Posterior vena cava (tissue), 2 donors: ENCODE results near the gene ARHGEF33. TPM values are rescaled to one million over a fixed set of nuclear protein-coding genes. Genes with fewer than 3 reads are reported as not detected.

Experiments
- DNase-seq: peaks from one replicate; pipeline ENCODE4 v3.0.0-alpha.2; 2020; ENCODE audit warnings: low spot score
- intact Hi-C, 2 donors: fragments of 100-400 bp; cut with DNase I; formaldehyde crosslinking; loops; one replicate each; pipeline versions ENCODE4 v1.14.1 to v1.14.2; 2022 to 2023
- long read RNA-seq, 2 donors: library from polyadenylated mRNA; unstranded; transcript quantifications; one replicate each; pipeline ENCODE4 v2.0.0, GENCODE V29; 2020 to 2021
- total RNA-seq, 2 donors: library from RNA; stranded (reverse); fragmentation: NEBNext Ultra II Directional; extraction: Animal tissue kit (Norgen Biotek cat#: 25700); gene quantifications; one replicate each; pipeline ENCODE4 v1.2.1, GENCODE V29; 2021
- donor health status: DM: yes; HTN: yes; CAD: no.
- donor health status: DM: yes; HTN: yes; CAD: no.

The ARHGEF33 gene
- 1 to 10 TPM in 1 of 2 donors, under 1 TPM in 1; 0.48 to 1.1 TPM for total RNA-seq
- long read RNA-seq, donor 1: 0 reads
- long read RNA-seq, donor 2: 0 reads

- intact Hi-C loops: no loop called here
Measured at GRCh38 chr2:38889575-38889974, at the start of gene ARHGEF33. TSS of gene ARHGEF33 (plus strand) at chr2:38889875. CDS start at chr2:38919448, 29,573 bp downstream.

GRCh38 chr2:38850045-38850444 is 39.6 kb upstream of the ARHGEF33 start:
- intact Hi-C loops: no loop called here
- no peak for DNase-seq

More at GRCh38 chr2:38889575-38889974, at the start of gene ARHGEF33:
- DNase-seq: no peak

GRCh38 chr2:38856165-38856564 is 33.5 kb upstream of the ARHGEF33 start:
- DNase-seq: no peak
- intact Hi-C loops: no loop called here

- no peak for DNase-seq
- intact Hi-C loops: no loop called here
Measured at GRCh38 chr2:38862476-38862875, 27.2 kb upstream of the ARHGEF33 start.

GRCh38 chr2:38863061-38863695 is 26.5 kb upstream of the ARHGEF33 start:
- no peak for DNase-seq
- intact Hi-C loops: no loop called here

- intact Hi-C loops: no loop called here
- no peak for DNase-seq
Measured at GRCh38 chr2:38866773-38867443, 22.8 kb upstream of the ARHGEF33 start.

GRCh38 chr2:38871432-38871831 is 18.2 kb upstream of the ARHGEF33 start:
- intact Hi-C loops: no loop called here
- DNase-seq: no peak

- intact Hi-C loops: no loop called here
- DNase-seq: no peak
Measured at GRCh38 chr2:38873763-38874162, 15.9 kb upstream of the ARHGEF33 start.

- no peak for DNase-seq
- intact Hi-C loops: no loop called here
Measured at GRCh38 chr2:38875227-38875575, 14.5 kb upstream of the ARHGEF33 start.

GRCh38 chr2:38875576-38876367 is 13.9 kb upstream of the ARHGEF33 start, which contains the start of the genes DHX57 and MORN2:
TSS of gene DHX57 (minus strand) at chr2:38875934. CDS start at chr2:38868405, 7,529 bp downstream.
TSS of gene MORN2 (plus strand) at chr2:38875976.
- peak; percentile 96 for DNase-seq
- intact Hi-C loops: no loop called here

- no peak for DNase-seq
- intact Hi-C loops: no loop called here
Measured at GRCh38 chr2:38876407-38876806, 13.3 kb upstream of the ARHGEF33 start.

GRCh38 chr2:38886063-38886462 is 3.6 kb upstream of the ARHGEF33 start:
- intact Hi-C loops: no loop called here
- no peak for DNase-seq

GRCh38 chr2:38887347-38887746 is 2.3 kb upstream of the ARHGEF33 start:
- intact Hi-C loops: no loop called here
- DNase-seq: no peak

GRCh38 chr2:38887902-38888554 is 1.6 kb upstream of the ARHGEF33 start:
- intact Hi-C loops: no loop called here

GRCh38 chr2:38889045-38889444 is 630 bp upstream of the ARHGEF33 start:
- no peak for DNase-seq
- intact Hi-C loops: no loop called here

More at GRCh38 chr2:38887902-38888554, 1.6 kb upstream of the ARHGEF33 start:
- no peak for DNase-seq

- intact Hi-C loops: no loop called here
- DNase-seq: no peak
Measured at GRCh38 chr2:38892819-38893218, 3.1 kb downstream of the ARHGEF33 start.

- DNase-seq: no peak
- intact Hi-C loops: no loop called here
Measured at GRCh38 chr2:38898256-38898655, 8.6 kb downstream of the ARHGEF33 start.

- intact Hi-C loops: no loop called here
Measured at GRCh38 chr2:38900726-38901125, 11.1 kb downstream of the ARHGEF33 start.

GRCh38 chr2:38905251-38905650 is 15.6 kb downstream of the ARHGEF33 start:
- intact Hi-C loops: no loop called here
- no peak for DNase-seq

More at GRCh38 chr2:38900726-38901125, 11.1 kb downstream of the ARHGEF33 start:
- DNase-seq: no peak

GRCh38 chr2:38907242-38907641 is 17.6 kb downstream of the ARHGEF33 start:
- DNase-seq: no peak
- intact Hi-C loops: no loop called here
